ENCODE data around the gene CCT8.
"Not testable (repeated sequence)": the region's sequence is repeated elsewhere in the genome, so short reads cannot be mapped to it uniquely, and the experiment has no call there.

The CCT8 gene

DNA sequence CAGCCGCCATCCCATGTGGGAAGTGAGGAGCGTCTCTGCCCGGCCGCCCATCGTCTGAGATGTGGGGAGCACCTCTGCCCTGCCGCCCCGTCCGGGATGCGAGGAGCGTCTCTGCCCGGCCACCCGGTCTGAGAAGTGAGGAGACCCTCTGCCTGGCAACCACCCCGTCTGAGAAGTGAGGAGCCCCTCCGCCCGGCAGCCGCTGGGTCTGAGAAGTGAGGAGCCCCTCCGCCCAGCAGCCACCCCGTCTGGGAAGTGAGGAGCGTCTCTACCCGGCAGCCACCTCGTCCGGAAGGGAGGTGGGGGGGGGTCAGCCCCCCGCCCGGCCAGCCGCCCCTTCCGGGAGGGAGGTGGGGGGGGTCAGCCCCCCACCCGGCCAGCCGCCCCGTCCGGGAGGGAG lies 62.2 kb downstream of the CCT8 start:
- not testable (repeated sequence) for DNase-seq

GRCh38 chr21:29008367-29008766 lies 65.1 kb downstream of the CCT8 start:
- no peak for DNase-seq

DNA sequence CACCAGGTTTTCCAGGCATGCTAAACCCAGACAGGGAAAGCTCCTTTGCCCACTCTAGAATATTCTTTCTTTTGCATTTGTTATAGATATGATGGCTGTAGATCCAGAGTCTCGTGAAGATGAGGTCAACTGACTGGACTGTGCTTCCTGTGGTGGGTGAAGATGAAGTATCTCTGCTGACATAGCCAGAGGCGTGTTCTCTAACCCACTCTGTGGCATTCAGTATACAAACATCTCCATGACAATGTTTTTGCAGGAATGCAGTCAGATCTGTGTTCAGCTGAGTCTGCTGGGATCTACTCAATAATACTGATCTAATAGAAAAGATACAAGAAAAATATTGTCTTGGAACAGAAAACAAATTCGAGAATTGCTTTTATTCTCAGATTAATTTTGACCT lies 65.6 kb downstream of the CCT8 start:
- DNase-seq, result no peak

- DNase-seq, result no peak
Measured at GRCh38 chr21:29007135-29007534, 66.3 kb downstream of the CCT8 start.

Data from T-helper 1 cell (primary cell).